Activated CD4-positive, alpha-beta T cell treated with anti-CD3 and anti-CD28 coated beads for 4 hours (primary cell): ENCODE data around the gene SSX3.
"Not testable (repeated sequence)": the region's sequence is repeated elsewhere in the genome, so short reads cannot be mapped to it uniquely, and the experiment has no call there.

Experiments
- DNase-seq, 2 donors: peaks; one replicate each; pipeline ENCODE4 v3.0.0-alpha.2; 2020

The SSX3 gene, protein sequence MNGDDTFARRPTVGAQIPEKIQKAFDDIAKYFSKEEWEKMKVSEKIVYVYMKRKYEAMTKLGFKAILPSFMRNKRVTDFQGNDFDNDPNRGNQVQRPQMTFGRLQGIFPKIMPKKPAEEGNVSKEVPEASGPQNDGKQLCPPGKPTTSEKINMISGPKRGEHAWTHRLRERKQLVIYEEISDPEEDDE

DNA sequence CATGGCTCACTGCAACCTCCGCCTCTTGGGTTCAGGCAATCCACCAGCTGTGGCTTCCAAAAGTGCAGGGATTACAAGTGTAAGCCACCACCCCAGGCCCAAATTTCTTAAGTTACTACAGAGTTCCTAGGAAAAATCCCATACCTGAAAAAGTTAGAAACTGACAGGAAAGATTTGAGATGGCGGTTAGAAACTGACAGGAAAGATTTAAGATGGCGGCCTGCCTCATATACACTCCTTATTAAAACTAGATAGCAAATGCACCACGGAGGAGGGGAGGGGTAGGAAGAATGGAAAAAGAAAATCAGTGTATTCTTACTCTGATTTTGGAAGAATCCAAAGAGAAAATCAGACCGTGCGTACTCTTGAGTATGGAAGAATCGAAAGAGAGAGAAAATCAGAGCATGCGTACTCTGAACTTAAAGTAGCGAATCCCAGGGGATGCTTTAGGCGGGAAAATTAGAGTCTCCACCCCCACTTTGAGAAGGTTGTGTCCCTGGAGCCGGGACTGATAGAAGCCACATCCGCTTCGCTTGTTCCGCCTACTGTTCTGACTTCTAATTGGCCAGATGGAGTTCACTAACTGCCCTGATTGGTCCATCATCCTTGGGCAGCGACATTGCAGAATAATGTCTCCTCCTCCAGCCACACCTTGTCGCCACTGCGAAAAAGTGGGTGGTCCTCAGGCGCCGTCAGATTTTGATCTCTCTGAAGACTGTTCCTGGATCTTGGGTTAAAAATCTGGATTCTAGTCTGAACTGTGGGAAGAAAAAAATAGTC, at the start of gene SSX3:
Gene SSX3 (minus strand): TSS at position 389 of the 780 bp plus-strand sequence. CDS start 1,454 bp downstream, outside the sequence.
- DNase-seq: not testable (repeated sequence)

DNA sequence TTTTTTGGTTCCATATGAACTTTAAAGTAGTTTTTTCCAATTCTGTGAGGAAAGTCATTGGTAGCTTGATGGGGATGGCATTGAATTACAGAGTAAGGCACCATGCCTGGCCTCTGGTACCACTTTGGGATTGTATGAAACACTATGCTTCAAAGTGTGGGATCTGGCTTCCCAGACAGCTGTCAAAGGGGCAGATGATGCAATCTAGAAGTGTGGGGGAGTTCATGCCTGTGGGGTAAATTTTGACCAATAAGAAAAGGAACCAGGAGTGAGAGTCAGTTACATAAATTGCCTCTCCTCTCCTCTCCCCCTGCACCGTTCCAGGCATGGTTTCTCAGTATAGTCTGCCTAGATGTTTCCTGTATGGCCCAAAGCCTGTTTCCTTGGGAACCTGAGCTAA, 41.3 kb upstream of the SSX3 start:
- not testable (repeated sequence) for DNase-seq

DNA sequence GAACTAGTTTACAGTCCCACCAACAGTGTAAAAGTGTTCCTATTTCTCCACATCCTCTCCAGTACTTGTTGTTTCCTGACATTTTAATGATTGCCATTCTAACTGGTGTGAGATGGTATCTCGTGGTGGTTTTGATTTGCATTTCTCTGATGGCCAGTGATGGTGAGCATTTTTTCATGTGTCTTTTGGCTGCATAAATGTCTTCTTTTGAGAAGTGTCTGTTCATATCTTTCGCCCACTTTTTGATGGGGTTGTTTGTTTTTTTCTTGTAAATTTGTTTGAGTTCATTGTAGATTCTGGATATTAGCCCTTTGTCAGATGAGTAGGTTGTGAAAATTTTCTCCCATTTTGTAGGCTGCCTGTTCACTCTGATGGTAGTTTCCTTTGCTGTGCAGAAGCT, 40.4 kb upstream of the SSX3 start:
- DNase-seq: not testable (repeated sequence)

DNA sequence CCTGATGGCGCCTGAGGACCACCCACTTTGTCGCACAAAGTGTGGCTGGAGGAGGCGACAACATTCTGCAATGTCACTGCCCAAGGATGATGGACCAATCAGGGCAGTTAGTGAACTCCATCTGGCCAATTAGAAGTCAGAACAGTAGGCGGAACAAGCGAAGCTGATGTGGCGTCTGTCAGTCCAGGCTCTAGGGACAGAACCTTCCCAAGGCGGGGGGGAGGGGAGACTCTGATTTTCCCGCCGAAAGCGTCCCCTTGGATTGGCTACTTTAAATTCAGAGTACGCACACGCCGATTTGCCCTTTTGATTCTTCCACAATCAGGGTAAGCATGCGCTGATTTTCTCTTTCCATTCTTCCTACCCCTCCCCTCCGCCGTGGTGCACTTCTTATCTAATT, 26.7 kb upstream of the SSX3 start, which contains the start of gene SSX4:
Gene SSX4 (plus strand): TSS at position 301 of the 400 bp plus-strand sequence. CDS start 515 bp downstream, outside the sequence.
- not testable (repeated sequence) for DNase-seq

DNA sequence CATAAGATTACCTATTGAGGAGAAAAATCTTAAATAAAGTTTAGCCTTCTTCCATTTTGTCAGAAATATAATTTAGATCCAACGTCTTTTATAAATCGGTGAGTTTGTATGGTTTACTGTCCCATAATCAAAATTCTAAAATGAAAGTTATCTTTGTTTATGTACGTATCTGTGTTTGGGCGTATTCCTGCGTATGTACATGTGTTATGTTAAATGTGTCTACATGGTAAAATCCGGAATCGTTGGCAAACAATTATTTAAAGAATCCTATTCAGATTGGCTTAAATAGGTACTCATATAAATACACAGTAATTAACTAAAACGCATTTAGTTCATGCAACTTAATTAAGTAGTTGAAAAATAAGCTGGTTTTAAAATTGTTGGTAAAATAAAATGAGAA, 13.9 kb upstream of the SSX3 start:
- not testable (repeated sequence) for DNase-seq

DNA sequence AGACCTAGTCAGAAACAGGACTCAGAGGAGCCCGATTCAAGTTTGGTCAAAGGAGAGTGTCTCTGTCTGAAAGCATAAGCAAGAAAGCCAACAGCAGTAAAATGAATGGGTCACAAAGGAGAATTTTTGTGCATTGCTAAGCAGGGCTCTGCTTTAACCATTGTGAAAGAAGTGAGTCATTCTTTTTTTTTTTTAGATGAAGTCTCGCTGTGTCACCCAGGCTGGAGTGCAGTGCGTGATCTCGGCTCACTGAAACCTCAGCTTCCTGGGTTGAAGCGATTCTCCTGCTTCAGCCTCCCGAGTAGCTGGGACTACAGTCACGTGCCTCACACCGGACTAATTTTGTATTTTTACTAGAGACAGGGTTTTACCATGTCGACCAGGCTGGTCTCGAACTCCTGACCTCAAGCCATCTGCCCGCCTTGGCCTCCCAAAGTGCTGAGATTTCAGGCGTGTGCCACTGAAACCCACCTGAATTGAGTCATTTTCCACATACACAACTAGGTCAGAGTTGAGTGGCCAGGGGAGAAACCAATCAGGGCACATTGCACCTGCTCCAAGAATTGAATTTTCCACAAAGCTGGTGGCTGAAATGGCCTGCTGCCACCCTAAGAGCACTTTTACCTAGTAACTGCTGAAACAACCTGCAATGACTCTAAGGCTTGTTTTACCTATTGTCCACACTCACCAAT, 11.4 kb upstream of the SSX3 start:
- not testable (repeated sequence) for DNase-seq

DNA sequence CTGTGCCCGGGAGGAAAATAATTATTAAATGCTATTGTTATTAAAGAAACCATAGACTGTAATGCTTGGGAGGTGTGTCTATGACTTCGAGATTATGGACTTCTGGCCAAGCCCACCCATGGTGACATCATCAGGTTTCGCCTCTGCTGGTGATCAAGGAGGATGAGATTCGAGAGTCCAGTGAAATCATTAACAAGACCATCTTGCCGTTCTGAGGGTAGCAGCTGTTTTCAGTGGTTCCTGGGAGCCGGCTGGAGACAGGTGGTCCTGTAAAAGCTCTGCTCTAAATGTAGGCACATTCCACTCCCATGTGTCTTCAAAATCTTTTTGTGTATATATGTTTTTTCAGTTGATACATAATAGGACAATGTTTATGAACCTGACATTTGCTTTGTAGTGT, 2.8 kb upstream of the SSX3 start:
- DNase-seq: not testable (repeated sequence)

DNA sequence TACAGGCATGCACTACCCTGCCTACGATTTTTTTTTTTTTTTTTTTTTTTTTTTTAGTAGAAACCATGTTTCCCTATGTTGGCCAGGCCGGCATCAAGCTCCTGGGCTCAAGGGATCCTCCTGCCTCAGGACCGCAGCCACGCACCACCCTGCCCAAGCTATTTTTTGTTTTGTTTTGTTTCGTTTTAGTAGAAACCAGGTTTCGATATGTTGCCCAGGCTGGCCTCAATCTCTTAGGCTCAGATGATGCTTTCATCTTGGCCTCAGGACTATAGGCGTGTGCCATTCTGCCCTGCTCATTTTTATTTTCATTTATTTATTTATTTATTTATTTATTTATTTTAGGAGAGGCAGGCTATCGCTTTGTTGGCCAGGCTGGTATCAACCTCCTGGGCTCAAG, 1.2 kb upstream of the SSX3 start:
- DNase-seq: no peak

DNA sequence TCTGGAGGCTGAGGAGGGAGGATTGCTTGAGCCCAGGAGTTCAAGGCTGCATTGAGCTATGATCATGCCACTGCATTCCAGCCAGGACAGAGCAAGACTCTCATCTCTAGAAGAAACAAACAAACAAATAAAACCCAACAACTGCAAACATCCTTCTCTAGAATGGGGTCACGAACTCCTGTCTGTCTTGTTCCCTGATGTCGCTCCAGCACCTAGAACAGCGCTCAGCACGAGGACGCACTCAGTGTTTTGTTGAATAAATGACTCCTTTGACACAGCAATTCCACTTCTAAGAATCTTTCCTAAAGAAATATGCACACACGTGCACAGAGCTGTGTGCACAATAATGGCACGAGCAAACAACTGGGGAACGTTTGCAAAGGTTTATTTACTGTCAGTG, 10.4 kb downstream of the SSX3 start:
- not testable (repeated sequence) for DNase-seq

DNA sequence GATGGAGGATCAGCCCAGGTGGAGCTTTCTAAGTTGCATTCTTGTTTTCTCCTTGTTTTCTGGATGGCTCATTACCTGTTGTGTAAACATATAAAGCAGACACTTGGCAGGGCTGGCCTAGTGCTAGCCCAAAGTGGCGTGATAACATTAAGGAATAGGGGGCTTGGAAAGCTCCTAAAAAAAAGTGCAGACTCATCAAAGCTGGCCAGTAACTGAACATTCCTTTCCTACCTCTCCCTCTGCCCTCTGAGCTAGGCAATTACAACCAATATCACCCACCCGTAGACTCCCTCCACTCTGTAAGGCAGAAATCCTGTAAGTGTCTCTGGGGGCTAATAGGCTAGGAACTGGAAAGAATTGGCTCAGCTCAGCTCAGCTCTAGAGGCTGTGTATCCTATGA, 42.5 kb downstream of the SSX3 start:
- not testable (repeated sequence) for DNase-seq

DNA sequence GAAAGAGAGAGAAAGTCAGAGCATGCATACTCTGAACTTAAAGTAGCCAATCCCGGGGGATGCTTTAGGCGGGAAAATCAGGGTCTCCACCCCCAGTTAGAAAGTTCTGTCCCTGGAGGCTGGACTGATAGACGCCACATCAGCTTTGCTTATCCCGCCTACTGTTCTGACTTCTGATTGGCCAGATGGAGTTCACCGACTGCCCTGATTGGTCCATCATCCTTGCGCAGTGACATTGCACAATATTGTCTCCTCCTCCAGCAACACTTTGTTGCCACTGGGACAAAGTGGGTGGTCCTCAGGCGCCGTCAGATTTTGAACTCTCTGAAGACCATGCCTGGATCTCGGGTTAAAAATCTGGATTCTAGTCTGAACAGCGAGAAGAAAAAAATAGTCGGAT, 50.3 kb downstream of the SSX3 start:
- no peak for DNase-seq
